ENCODE data around the gene KCNH6.

KCNH6 gene

GRCh38 chr17:63528183-63528582 lies 5.0 kb downstream of the KCNH6 start:
- H3K27me3 ChIP-seq: peaks cover 40% of the 10 kb centered on the region
- TF ChIP-seq, protein P1, sequence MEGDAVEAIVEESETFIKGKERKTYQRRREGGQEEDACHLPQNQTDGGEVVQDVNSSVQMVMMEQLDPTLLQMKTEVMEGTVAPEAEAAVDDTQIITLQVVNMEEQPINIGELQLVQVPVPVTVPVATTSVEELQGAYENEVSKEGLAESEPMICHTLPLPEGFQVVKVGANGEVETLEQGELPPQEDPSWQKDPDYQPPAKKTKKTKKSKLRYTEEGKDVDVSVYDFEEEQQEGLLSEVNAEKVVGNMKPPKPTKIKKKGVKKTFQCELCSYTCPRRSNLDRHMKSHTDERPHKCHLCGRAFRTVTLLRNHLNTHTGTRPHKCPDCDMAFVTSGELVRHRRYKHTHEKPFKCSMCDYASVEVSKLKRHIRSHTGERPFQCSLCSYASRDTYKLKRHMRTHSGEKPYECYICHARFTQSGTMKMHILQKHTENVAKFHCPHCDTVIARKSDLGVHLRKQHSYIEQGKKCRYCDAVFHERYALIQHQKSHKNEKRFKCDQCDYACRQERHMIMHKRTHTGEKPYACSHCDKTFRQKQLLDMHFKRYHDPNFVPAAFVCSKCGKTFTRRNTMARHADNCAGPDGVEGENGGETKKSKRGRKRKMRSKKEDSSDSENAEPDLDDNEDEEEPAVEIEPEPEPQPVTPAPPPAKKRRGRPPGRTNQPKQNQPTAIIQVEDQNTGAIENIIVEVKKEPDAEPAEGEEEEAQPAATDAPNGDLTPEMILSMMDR (IDR thresholded peaks at IDR 0.05): no peak
- no peak overlapping the region for H3K27ac ChIP-seq
- no peak overlapping the region for H3K4me3 ChIP-seq (ENCODE audit: low read depth in 1 of 2, low read length in 1 of 2)
- no peaks in the 10 kb centered on the region for H3K9me3 ChIP-seq
- no peaks in the 10 kb centered on the region for H3K4me1 ChIP-seq (ENCODE audit: control insufficient read depth in 1 of 2, insufficient read depth in 1 of 2, low read depth in 1 of 2, low read length in 1 of 2)
- no peaks in the 10 kb centered on the region for H3K36me3 ChIP-seq

DNA sequence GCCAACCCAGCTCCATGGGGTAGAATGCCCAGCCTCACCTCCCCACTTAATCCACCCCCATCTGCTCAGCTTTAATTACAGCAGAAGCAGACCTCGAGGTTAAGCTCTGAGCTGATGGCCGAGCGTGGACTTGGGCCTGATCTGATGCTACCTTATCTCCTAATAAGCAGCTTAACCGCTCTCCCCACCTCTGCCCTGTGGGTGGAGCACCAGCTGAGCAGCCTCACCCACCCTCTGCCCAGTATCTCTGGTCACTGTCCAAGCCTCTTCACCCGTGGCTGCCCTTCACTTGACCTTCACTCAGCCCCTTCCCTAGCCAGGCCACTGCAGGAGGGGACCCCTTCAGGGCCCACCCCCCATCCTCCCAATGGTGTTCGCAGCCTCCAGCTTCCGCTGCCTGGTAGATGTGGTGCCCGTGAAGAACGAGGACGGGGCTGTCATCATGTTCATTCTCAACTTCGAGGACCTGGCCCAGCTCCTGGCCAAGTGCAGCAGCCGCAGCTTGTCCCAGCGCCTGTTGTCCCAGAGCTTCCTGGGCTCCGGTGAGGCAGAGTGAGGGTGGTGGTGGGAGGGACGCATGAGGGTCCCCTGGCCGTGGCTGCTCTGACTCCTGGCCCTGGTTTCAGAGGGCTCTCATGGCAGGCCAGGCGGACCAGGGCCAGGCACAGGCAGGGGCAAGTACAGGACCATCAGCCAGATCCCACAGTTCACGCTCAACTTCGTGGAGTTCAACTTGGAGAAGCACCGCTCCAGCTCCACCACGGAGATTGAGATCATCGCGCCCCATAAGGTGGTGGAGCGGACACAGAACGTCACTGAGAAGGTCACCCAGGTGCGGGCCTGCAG lies 6.8 kb downstream of the KCNH6 start:
- TF ChIP-seq, protein P1 (IDR thresholded peaks at IDR 0.05): no peak
- H3K9me3 ChIP-seq: no peaks in the 10 kb centered on the region
- H3K4me1 ChIP-seq (ENCODE audit: control insufficient read depth in 1 of 2, insufficient read depth in 1 of 2, low read depth in 1 of 2, low read length in 1 of 2): no peaks in the 10 kb centered on the region
- H3K4me3 ChIP-seq (ENCODE audit: low read depth in 1 of 2, low read length in 1 of 2): no peak overlapping the region
- no peak overlapping the region for H3K27ac ChIP-seq
- H3K27me3 ChIP-seq: peaks cover 23% of the 10 kb centered on the region
- no peaks in the 10 kb centered on the region for H3K36me3 ChIP-seq

DNA sequence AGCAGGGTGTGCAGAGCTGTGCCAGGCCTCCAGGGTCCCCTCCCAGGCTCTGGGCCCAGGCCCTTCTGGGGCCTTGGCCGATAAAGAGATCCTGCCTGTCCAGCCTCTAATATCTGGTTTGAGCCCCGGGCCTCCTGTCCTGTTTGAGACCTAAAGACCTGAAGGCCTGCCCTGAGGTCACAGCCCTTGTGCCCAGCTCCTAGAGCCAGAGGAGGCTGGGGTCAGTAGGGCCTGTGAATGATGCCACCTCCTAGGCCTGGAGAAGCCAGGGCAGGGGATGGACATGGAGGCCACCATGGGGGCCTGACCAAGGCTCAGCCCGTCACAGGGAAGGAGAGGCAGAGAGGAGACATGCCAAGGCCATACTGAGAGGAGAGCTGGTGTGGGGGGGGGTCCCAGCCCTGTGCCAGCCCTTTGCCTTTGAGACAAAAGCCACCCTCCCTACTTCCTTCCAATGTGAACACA lies 7.4 kb downstream of the KCNH6 start:
- Histone ChIP-seq H3K4me1 (ENCODE audit: control insufficient read depth in 1 of 2, insufficient read depth in 1 of 2, low read depth in 1 of 2, low read length in 1 of 2) (no peaks in the 10 kb centered on the region), H3K27me3 (peaks cover 16% of the 10 kb centered on the region), H3K27ac (no peak overlapping the region), H3K36me3 (no peaks in the 10 kb centered on the region), H3K4me3 (ENCODE audit: low read depth in 1 of 2, low read length in 1 of 2) (no peak overlapping the region), H3K9me3 (no peaks in the 10 kb centered on the region)
- TF ChIP-seq, protein P1 (IDR thresholded peaks at IDR 0.05): no peak

DNA sequence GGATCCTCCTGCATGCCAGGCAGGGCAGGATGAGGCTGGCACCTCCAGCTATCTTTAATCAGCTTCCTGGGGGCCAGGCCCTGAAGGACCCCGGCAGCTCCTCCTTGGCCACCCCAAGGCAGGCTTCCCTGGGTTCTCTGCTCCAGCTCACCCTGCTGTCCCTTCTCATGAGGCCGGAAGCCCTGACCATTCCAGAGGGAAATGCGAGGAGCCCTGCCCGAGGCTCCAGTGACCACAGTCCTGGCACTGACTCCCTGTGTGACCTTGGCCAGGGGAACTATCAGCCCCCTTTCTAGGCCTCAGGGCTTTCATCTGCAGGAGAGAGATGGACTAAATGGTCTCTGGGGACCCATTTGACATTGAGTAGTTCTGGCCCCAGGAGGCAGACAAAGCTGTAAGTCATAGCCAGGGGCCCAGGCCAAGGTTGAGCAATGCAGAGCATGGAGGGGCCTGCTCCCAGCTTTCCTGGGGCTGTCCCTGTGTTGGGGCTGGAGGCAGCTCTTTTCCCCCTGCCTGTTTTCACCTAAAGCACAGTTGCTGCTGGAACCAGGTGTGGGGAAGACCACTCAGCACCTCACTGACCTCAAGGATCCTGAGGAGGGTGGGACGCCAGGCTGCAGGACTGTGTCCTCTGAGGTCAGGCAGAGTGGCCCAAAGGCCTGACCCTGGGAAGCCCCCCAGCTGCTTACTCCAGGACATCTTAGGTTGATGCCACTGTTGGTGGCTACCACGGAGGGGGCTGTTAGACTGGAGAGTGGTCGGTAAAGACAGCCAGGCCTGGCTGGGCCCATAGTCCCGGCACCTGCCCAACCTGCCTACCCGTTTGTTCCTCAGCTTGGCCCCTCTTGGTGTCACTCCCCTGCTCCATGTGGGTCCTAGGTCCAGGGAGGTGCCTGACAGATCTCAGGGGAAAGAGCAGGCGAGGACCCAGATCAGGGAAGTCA lies 8.1 kb downstream of the KCNH6 start:
- Histone ChIP-seq H3K27ac (no peak overlapping the region), H3K9me3 (no peaks in the 10 kb centered on the region), H3K36me3 (no peaks in the 10 kb centered on the region), H3K27me3 (peaks cover 14% of the 10 kb centered on the region), H3K4me1 (ENCODE audit: control insufficient read depth in 1 of 2, insufficient read depth in 1 of 2, low read depth in 1 of 2, low read length in 1 of 2) (no peaks in the 10 kb centered on the region), H3K4me3 (ENCODE audit: low read depth in 1 of 2, low read length in 1 of 2) (no peak overlapping the region)
- TF ChIP-seq, protein P1 (IDR thresholded peaks at IDR 0.05): no peak

GRCh38 chr17:63533433-63534077 lies 10.4 kb downstream of the KCNH6 start:
- Histone ChIP-seq H3K9me3 (no peaks in the 10 kb centered on the region), H3K4me1 (ENCODE audit: control insufficient read depth in 1 of 2, insufficient read depth in 1 of 2, low read depth in 1 of 2, low read length in 1 of 2) (no peaks in the 10 kb centered on the region), H3K36me3 (no peaks in the 10 kb centered on the region), H3K27ac (no peak overlapping the region), H3K4me3 (ENCODE audit: low read depth in 1 of 2, low read length in 1 of 2) (no peak overlapping the region), H3K27me3 (peaks cover 25% of the 10 kb centered on the region)
- TF ChIP-seq, protein P1 (IDR thresholded peaks at IDR 0.05): no peak
